Keratinocyte (primary cell): ENCODE results near the gene CACNA1E. TPM values are rescaled to one million over a fixed set of nuclear protein-coding genes. Genes with fewer than 3 reads are reported as not detected.

Experiments
- DNase-seq: peaks from one replicate; pipeline ENCODE4 v3.0.0-alpha.2; 2011; ENCODE audit warnings: low read depth, missing footprints, low spot score
- FAIRE-seq: peaks from 2 replicates; lab custom pipeline; 2011; peaks lifted over from hg19 to GRCh38; lab: Jason Lieb, UNC
- H2AFZ ChIP-seq: 2 replicates; pipeline ENCODE4 v1.6.0; 2012; ENCODE audit warnings: low read length, control low read depth, inconsistent platforms; ENCODE audit not compliant: control insufficient read depth
- H3K27ac ChIP-seq: 2 replicates; pipeline ENCODE4 v1.5.1; 2011; ENCODE audit warnings: low read length; ENCODE audit not compliant: control insufficient read depth, insufficient read depth
- H3K27me3 ChIP-seq: 3 replicates; pipeline ENCODE4 v1.6.0; 2011; ENCODE audit warnings: low read length; ENCODE audit not compliant: control insufficient read depth, insufficient read depth; ENCODE audit errors: extremely low read depth
- H3K36me3 ChIP-seq, 2 experiments: 2 replicates in 1 of 2; 3 replicates in 1 of 2; pipeline ENCODE4 v1.5.1; 2011; ENCODE audit warnings: low read length in 2 of 2, mild to moderate bottlenecking in 1 of 2; ENCODE audit not compliant: control insufficient read depth in 2 of 2, insufficient read depth in 2 of 2; ENCODE audit errors: extremely low read depth in 1 of 2
- H3K4me1 ChIP-seq: 3 replicates; pipeline ENCODE4 v1.5.1; 2011; ENCODE audit warnings: low read length; ENCODE audit not compliant: control insufficient read depth, insufficient read depth; ENCODE audit errors: extremely low read depth
- H3K4me2 ChIP-seq: 3 replicates; pipeline ENCODE4 v1.6.0; 2011; ENCODE audit warnings: low read depth, low read length; ENCODE audit not compliant: control insufficient read depth, insufficient read depth; ENCODE audit errors: extremely low read depth
- H3K4me3 ChIP-seq, 3 experiments: fragments of 200-600 bp in 1 of 3; sonication (generic) in 1 of 3; 2 replicates in 2 of 3; 3 replicates in 1 of 3; pipeline ENCODE4 v1.5.1; 2011 to 2016; ENCODE audit warnings: low read length in 3 of 3, mild to moderate bottlenecking in 3 of 3, control low read depth in 2 of 3, inconsistent platforms in 1 of 3, low read depth in 1 of 3, mixed read lengths in 1 of 3, mixed run types in 1 of 3, moderate library complexity in 1 of 3; ENCODE audit not compliant: control insufficient read depth in 2 of 3, insufficient read depth in 2 of 3; ENCODE audit errors: extremely low read depth in 1 of 3
- H3K79me2 ChIP-seq: 2 replicates; pipeline ENCODE4 v1.6.0; 2012; ENCODE audit warnings: low read length; ENCODE audit not compliant: control insufficient read depth, insufficient read depth
- H3K9ac ChIP-seq: 3 replicates; pipeline ENCODE4 v1.6.0; 2011; ENCODE audit warnings: low read length; ENCODE audit not compliant: control insufficient read depth, insufficient read depth; ENCODE audit errors: extremely low read depth
- H3K9me1 ChIP-seq: 3 replicates; pipeline ENCODE4 v1.6.0; 2011; ENCODE audit warnings: low read length; ENCODE audit not compliant: control insufficient read depth, insufficient read depth; ENCODE audit errors: extremely low read depth
- H3K9me3 ChIP-seq: 2 replicates; pipeline ENCODE4 v1.5.1; 2012; ENCODE audit warnings: low read depth, low read length; ENCODE audit not compliant: control insufficient read depth
- H4K20me1 ChIP-seq: 3 replicates; pipeline ENCODE4 v1.6.0; 2011; ENCODE audit warnings: low read length; ENCODE audit not compliant: control insufficient read depth, insufficient read depth; ENCODE audit errors: extremely low read depth
- EZH2 ChIP-seq: IDR thresholded peaks from one replicate; pipeline ENCODE4 v1.6.1; 2012; ENCODE audit warnings: inconsistent platforms, mild to moderate bottlenecking, low read length, moderate library complexity
- dilution Hi-C: fragments of 300-500 bp; cut with MboI; formaldehyde crosslinking; loops from one replicate; pipeline ENCODE4 v1.7.0; 2020; ENCODE audit warnings: low sequenced_read_pairs; ENCODE audit not compliant: extremely low pct_ligation_motif_present
- polyA plus RNA-seq, 5 experiments: library from polyadenylated mRNA; depleted of rRNA in 3 of 5; stranded (reverse) in 3 of 5; stranded (forward) in 1 of 5; unstranded in 1 of 5; fragments of >200 nt; gene quantifications; 1 replicate in 1 of 5; 2 replicates in 3 of 5; 3 replicates in 1 of 5; pipeline versions ENCODE4 v1.2.1 to v1.2.3, GENCODE V29; 2011 to 2012; ENCODE audit warnings: missing spikeins in 2 of 5, low read depth in 1 of 5, low replicate concordance in 1 of 5
- TF ChIP-seq, protein P1 (sequence below), 3 experiments: IDR thresholded peaks in 1 of 3; conservative IDR thresholded peaks in 1 of 3; optimal IDR thresholded peaks in 1 of 3; 2 replicates in 2 of 3; 3 replicates in 1 of 3; pipeline versions ENCODE3 to v1.5.1; 2011; ENCODE audit warnings: low read length in 3 of 3, mild to moderate bottlenecking in 3 of 3, moderate library complexity in 2 of 3, control low read depth in 1 of 3, inconsistent platforms in 1 of 3; ENCODE audit not compliant: insufficient read depth in 2 of 3; ENCODE audit errors: extremely low read depth in 1 of 3

The CACNA1E gene
- polyA plus RNA-seq, 1 donor (not counting 4 experiments of a cell fraction or from before 2014, with no cell fraction given) = not detected

DNA sequence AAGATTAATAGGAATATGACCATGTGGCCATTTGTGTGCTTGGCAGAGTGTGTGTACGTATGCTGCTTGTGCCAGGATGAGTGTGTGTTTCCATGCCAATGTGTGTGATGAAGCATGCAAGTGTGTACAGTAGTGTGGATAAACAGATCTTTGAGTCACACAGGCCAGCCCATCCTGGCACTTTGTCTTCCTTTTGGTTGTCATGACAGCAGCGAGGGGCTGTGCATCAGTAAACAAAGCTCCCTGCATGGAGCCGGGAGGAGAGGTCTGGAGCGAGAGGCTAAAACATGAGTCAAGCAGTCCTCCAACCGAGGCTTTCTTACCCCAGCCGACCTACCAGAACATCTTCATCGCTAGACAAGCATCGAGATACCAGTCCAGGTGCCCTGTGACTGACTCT, 221.2 kb downstream of the CACNA1E start:
- Histone ChIP-seq H3K36me3 (no peaks in the 10 kb centered on the region), H3K4me2 (no peak overlapping the region), H3K9me3 (no peaks in the 10 kb centered on the region), H3K4me3 (no peak overlapping the region), H3K9me1 (no peaks in the 10 kb centered on the region), H3K27ac (no peak overlapping the region), H4K20me1 (no peaks in the 10 kb centered on the region), H3K9ac (no peak overlapping the region), H3K27me3 (no peaks in the 10 kb centered on the region), H2AFZ (no peak overlapping the region), H3K4me1 (no peaks in the 10 kb centered on the region), H3K79me2 (no peaks in the 10 kb centered on the region)
- TF ChIP-seq, protein P1, sequence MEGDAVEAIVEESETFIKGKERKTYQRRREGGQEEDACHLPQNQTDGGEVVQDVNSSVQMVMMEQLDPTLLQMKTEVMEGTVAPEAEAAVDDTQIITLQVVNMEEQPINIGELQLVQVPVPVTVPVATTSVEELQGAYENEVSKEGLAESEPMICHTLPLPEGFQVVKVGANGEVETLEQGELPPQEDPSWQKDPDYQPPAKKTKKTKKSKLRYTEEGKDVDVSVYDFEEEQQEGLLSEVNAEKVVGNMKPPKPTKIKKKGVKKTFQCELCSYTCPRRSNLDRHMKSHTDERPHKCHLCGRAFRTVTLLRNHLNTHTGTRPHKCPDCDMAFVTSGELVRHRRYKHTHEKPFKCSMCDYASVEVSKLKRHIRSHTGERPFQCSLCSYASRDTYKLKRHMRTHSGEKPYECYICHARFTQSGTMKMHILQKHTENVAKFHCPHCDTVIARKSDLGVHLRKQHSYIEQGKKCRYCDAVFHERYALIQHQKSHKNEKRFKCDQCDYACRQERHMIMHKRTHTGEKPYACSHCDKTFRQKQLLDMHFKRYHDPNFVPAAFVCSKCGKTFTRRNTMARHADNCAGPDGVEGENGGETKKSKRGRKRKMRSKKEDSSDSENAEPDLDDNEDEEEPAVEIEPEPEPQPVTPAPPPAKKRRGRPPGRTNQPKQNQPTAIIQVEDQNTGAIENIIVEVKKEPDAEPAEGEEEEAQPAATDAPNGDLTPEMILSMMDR (optimal IDR thresholded peaks at IDR 0.05 in 1 of 3, IDR thresholded peaks at IDR 0.05 in 1 of 3, conservative IDR thresholded peaks at IDR 0.05 in 1 of 3; ENCODE audit: extremely low read depth in 1 of 3, insufficient read depth in 2 of 3, low read length in 3 of 3) = no peak
- no peak for TF ChIP-seq EZH2
- no peak for DNase-seq
- FAIRE-seq = no peak
- dilution Hi-C loops = no loop called here

GRCh38 chr1:181711820-181712219, 228.5 kb downstream of the CACNA1E start:
- Histone ChIP-seq H3K4me2 (no peak overlapping the region), H3K9me1 (no peaks in the 10 kb centered on the region), H3K9ac (no peak overlapping the region), H3K79me2 (no peaks in the 10 kb centered on the region), H2AFZ (no peak overlapping the region), H3K4me1 (no peaks in the 10 kb centered on the region), H3K4me3 (no peak overlapping the region), H3K9me3 (no peaks in the 10 kb centered on the region), H4K20me1 (no peaks in the 10 kb centered on the region), H3K27me3 (no peaks in the 10 kb centered on the region), H3K27ac (no peak overlapping the region), H3K36me3 (no peaks in the 10 kb centered on the region)
- FAIRE-seq (no peak), DNase-seq (no peak)
- dilution Hi-C loops = no loop called here
- TF ChIP-seq, protein P1 (optimal IDR thresholded peaks at IDR 0.05 in 1 of 3, IDR thresholded peaks at IDR 0.05 in 1 of 3, conservative IDR thresholded peaks at IDR 0.05 in 1 of 3; ENCODE audit: extremely low read depth in 1 of 3, insufficient read depth in 2 of 3, low read length in 3 of 3) = no peak
- no peak for TF ChIP-seq EZH2
